HG03521 (cell line): ENCODE data around the gene FAM241B.

ENCODE experiments used
- ATAC-seq: cut with Tn5 transposase; IDR thresholded peaks from one replicate; pipeline ENCODE4 v1.9.1; 2021; ENCODE audit warnings: mild to moderate bottlenecking, moderate library complexity; ENCODE audit not compliant: unreplicated experiment

FAM241B gene

GRCh38 chr10:69663369-69663947 is 33.4 kb downstream of the FAM241B start:
- ATAC-seq: no peak

GRCh38 chr10:69665474-69666320 is 35.6 kb downstream of the FAM241B start:
- ATAC-seq: no peak

GRCh38 chr10:69666756-69667155 is 36.7 kb downstream of the FAM241B start:
- no peak for ATAC-seq

- ATAC-seq: no peak
Measured at GRCh38 chr10:69668721-69669120, 38.7 kb downstream of the FAM241B start.

GRCh38 chr10:69669409-69669808 is 39.4 kb downstream of the FAM241B start:
- ATAC-seq: no peak

- no peak for ATAC-seq
Measured at GRCh38 chr10:69673521-69673920, 43.5 kb downstream of the FAM241B start.

- ATAC-seq: no peak
Measured at GRCh38 chr10:69674786-69675185, 44.7 kb downstream of the FAM241B start.

GRCh38 chr10:69676301-69676700 is 46.3 kb downstream of the FAM241B start:
- ATAC-seq: no peak

- ATAC-seq: no peak
Measured at GRCh38 chr10:69677985-69678654, 48.1 kb downstream of the FAM241B start.

- no peak for ATAC-seq
Measured at GRCh38 chr10:69679736-69680135, 49.7 kb downstream of the FAM241B start.

- no peak for ATAC-seq
Measured at GRCh38 chr10:69680610-69681009, 50.6 kb downstream of the FAM241B start.

GRCh38 chr10:69681436-69681835 is 51.4 kb downstream of the FAM241B start:
- ATAC-seq: no peak

GRCh38 chr10:69682955-69683474 is 53.0 kb downstream of the FAM241B start:
- no peak for ATAC-seq
